H9 (cell line): ENCODE results near the gene RANGAP1. TPM values are rescaled to one million over a fixed set of nuclear protein-coding genes. Genes with fewer than 3 reads are reported as not detected.

Experiments used
- DNase-seq: peaks from one replicate; pipeline ENCODE4 v3.0.0-alpha.2; 2017
- H2AFZ ChIP-seq: one replicate; pipeline ENCODE4 v1.6.1; 2013; ENCODE audit warnings: mild to moderate bottlenecking, low read length, control low read depth, moderate library complexity
- H2AK5ac ChIP-seq: 2 replicates; pipeline ENCODE4 v1.6.1; 2013; ENCODE audit warnings: low read length, control low read depth, mixed read lengths; ENCODE audit not compliant: insufficient read length
- H2BK120ac ChIP-seq: one replicate; pipeline ENCODE4 v1.6.1; 2013; ENCODE audit warnings: low read depth, mild to moderate bottlenecking, low read length, control low read depth, inconsistent platforms; ENCODE audit not compliant: poor library complexity, severe bottlenecking
- H2BK12ac ChIP-seq: 2 replicates; pipeline ENCODE4 v1.6.1; 2013; ENCODE audit warnings: low read length, control low read depth, mixed read lengths, low read depth; ENCODE audit not compliant: insufficient read length
- H2BK15ac ChIP-seq: 2 replicates; pipeline ENCODE4 v1.6.1; 2013; ENCODE audit warnings: low read depth, low read length, control low read depth
- H2BK20ac ChIP-seq: one replicate; pipeline ENCODE4 v1.6.1; 2013; ENCODE audit warnings: low read depth, mild to moderate bottlenecking, low read length, control low read depth, inconsistent platforms; ENCODE audit not compliant: poor library complexity, severe bottlenecking
- H2BK5ac ChIP-seq: 2 replicates; pipeline ENCODE4 v1.6.1; 2013; ENCODE audit warnings: low read length, control low read depth, mixed read lengths; ENCODE audit not compliant: insufficient read length
- H3K14ac ChIP-seq: 2 replicates; pipeline ENCODE4 v1.6.1; 2013; ENCODE audit warnings: low read length, control low read depth; ENCODE audit not compliant: insufficient read depth
- H3K18ac ChIP-seq: 2 replicates; pipeline ENCODE4 v1.6.1; 2013; ENCODE audit warnings: low read depth, mild to moderate bottlenecking, mixed read lengths, low read length, control low read depth; ENCODE audit not compliant: insufficient read length
- H3K23ac ChIP-seq: 2 replicates; pipeline ENCODE4 v1.6.1; 2013; ENCODE audit warnings: low read length, control low read depth, mixed read lengths, low read depth; ENCODE audit not compliant: insufficient read length
- H3K23me2 ChIP-seq: 2 replicates; pipeline ENCODE4 v1.6.1; 2013; ENCODE audit warnings: low read depth, mild to moderate bottlenecking, mixed read lengths, low read length, control low read depth; ENCODE audit not compliant: insufficient read length, poor library complexity, severe bottlenecking
- H3K27ac ChIP-seq: 2 replicates; pipeline ENCODE4 v1.5.1; 2013; ENCODE audit warnings: low read length, control low read depth, mixed read lengths, low read depth; ENCODE audit not compliant: insufficient read length
- H3K27me3 ChIP-seq: 2 replicates; pipeline ENCODE4 v1.6.1; 2013; ENCODE audit warnings: low read length, control low read depth, inconsistent platforms; ENCODE audit not compliant: insufficient read depth
- H3K4ac ChIP-seq: 2 replicates; pipeline ENCODE4 v1.6.1; 2013; ENCODE audit warnings: low read depth, mild to moderate bottlenecking, control low read depth, inconsistent platforms, low read length, moderate library complexity
- H3K4me1 ChIP-seq: 2 replicates; pipeline ENCODE4 v1.6.1; 2013; ENCODE audit warnings: low read length, control low read depth, inconsistent platforms; ENCODE audit not compliant: insufficient read depth
- H3K4me2 ChIP-seq: 2 replicates; pipeline ENCODE4 v1.6.1; 2013; ENCODE audit warnings: low read length, control low read depth, mixed read lengths; ENCODE audit not compliant: insufficient read length, insufficient read depth
- H3K56ac ChIP-seq: 2 replicates; pipeline ENCODE4 v1.6.1; 2013; ENCODE audit warnings: low read depth, mild to moderate bottlenecking, mixed read lengths, low read length, control low read depth; ENCODE audit not compliant: insufficient read length
- H3K79me1 ChIP-seq: 2 replicates; pipeline ENCODE4 v1.6.1; 2013; ENCODE audit warnings: low read depth, mild to moderate bottlenecking, moderate library complexity, low read length, control low read depth, inconsistent platforms; ENCODE audit not compliant: insufficient read depth, poor library complexity, severe bottlenecking
- H3K79me2 ChIP-seq: 2 replicates; pipeline ENCODE4 v1.6.1; 2013; ENCODE audit warnings: low read length, control low read depth, inconsistent platforms; ENCODE audit not compliant: insufficient read depth
- H3K9ac ChIP-seq: 2 replicates; pipeline ENCODE4 v1.6.1; 2013; ENCODE audit warnings: low read length, control low read depth, mixed read lengths; ENCODE audit not compliant: insufficient read length; ENCODE audit errors: extremely low read depth
- H3K9me3 ChIP-seq: one replicate; pipeline ENCODE4 v1.6.1; 2013; ENCODE audit warnings: low read depth, low read length, inconsistent platforms; ENCODE audit not compliant: control insufficient read depth
- H3T11ph ChIP-seq: one replicate; pipeline ENCODE4 v1.6.1; 2013; ENCODE audit warnings: mild to moderate bottlenecking, low read length, control low read depth, inconsistent platforms
- H4K20me1 ChIP-seq: one replicate; pipeline ENCODE4 v1.6.1; 2013; ENCODE audit not compliant: control insufficient read depth, insufficient read length, insufficient read depth
- H4K5ac ChIP-seq: 2 replicates; pipeline ENCODE4 v1.6.1; 2013; ENCODE audit warnings: low read depth, mild to moderate bottlenecking, mixed read lengths, low read length, control low read depth; ENCODE audit not compliant: insufficient read length
- H4K8ac ChIP-seq: replicated peaks from 2 replicates; pipeline ENCODE4 v1.6.1; 2013; ENCODE audit warnings: low read length, control low read depth, mixed read lengths, low read depth; ENCODE audit not compliant: insufficient read length
- H4K91ac ChIP-seq: 2 replicates; pipeline ENCODE4 v1.6.1; 2013; ENCODE audit warnings: low read depth, mild to moderate bottlenecking, moderate library complexity, mixed read lengths, low read length, control low read depth; ENCODE audit not compliant: insufficient read length
- H3K27ac Mint-ChIP-seq, 3 experiments: 2 replicates in 2 of 3; 3 replicates in 1 of 3; pipeline ENCODE4 v1.8.0; 2020 to 2021; ENCODE audit warnings: mixed read lengths in 3 of 3, mild to moderate bottlenecking in 1 of 3, moderate library complexity in 1 of 3
- H3K27me3 Mint-ChIP-seq: 2 replicates; pipeline ENCODE4 v1.8.0; 2021; ENCODE audit warnings: low read depth, mild to moderate bottlenecking, moderate library complexity, mixed read lengths
- H3K36me3 Mint-ChIP-seq, 3 experiments: 2 replicates in 2 of 3; 3 replicates in 1 of 3; pipeline ENCODE4 v1.8.0; 2020 to 2021; ENCODE audit warnings: low read depth in 3 of 3, mixed read lengths in 3 of 3; ENCODE audit not compliant: insufficient read depth in 1 of 3
- H3K4me1 Mint-ChIP-seq, 2 experiments: 2 replicates each; pipeline ENCODE4 v1.8.0; 2020; ENCODE audit warnings: mixed read lengths in 2 of 2
- H3K4me3 Mint-ChIP-seq, 2 experiments: 2 replicates in 1 of 2; 3 replicates in 1 of 2; pipeline ENCODE4 v1.8.0; 2020 to 2021; ENCODE audit warnings: mild to moderate bottlenecking in 2 of 2, mixed read lengths in 2 of 2, moderate library complexity in 1 of 2
- H3K9me3 Mint-ChIP-seq, 2 experiments: 2 replicates in 1 of 2; 3 replicates in 1 of 2; pipeline ENCODE4 v1.8.0; 2020; ENCODE audit warnings: mild to moderate bottlenecking in 2 of 2, mixed read lengths in 2 of 2, moderate library complexity in 1 of 2
- CTCF ChIP-seq: fragments of 200-600 bp; sonication (generic); conservative IDR thresholded peaks from 3 replicates; pipeline ENCODE4 v1.8.0; 2021; ENCODE audit warnings: antibody characterized with exemption, mild to moderate bottlenecking
- WGBS: extraction: QIAGEN DNeasy Blood & Tissue Kit; methylation state at CpG from one replicate; pipeline ENCODE4 v1.1.7; 2013; ENCODE audit warnings: missing lambda C conversion rate, low lambda C conversion rate, mixed read lengths; ENCODE audit not compliant: insufficient read length; ENCODE audit errors: extremely low coverage; 5-methylcytosine and 5-hydroxymethylcytosine counted together
- total RNA-seq: library from RNA; stranded (reverse); gene quantifications from 2 replicates; pipeline ENCODE4 v1.2.1, GENCODE V29; 2021

The RANGAP1 gene
- total RNA-seq, 1 experiment from 2014 or later, result 130 TPM

- Histone ChIP-seq H3T11ph (no peak overlapping the region), H3K27ac (no peak overlapping the region), H4K5ac (no peak overlapping the region), H3K4me2 (no peak overlapping the region), H3K9me3 (no peaks in the 10 kb centered on the region), H3K9ac (no peak overlapping the region), H3K4me1 (no peaks in the 10 kb centered on the region), H4K20me1 (no peaks in the 10 kb centered on the region), H3K23me2 (no peaks in the 10 kb centered on the region), H2BK12ac (no peak overlapping the region), H3K18ac (no peak overlapping the region), H3K79me1 (no peaks in the 10 kb centered on the region), H3K23ac (no peak overlapping the region), H3K14ac (no peak overlapping the region), H2AK5ac (no peak overlapping the region), H3K4ac (no peak overlapping the region), H4K8ac (no peak overlapping the region), H2BK15ac (no peak overlapping the region), H2BK20ac (no peak overlapping the region), H3K56ac (no peak overlapping the region), H3K79me2 (no peaks in the 10 kb centered on the region), H2BK120ac (no peak overlapping the region), H2BK5ac (no peak overlapping the region), H4K91ac (no peak overlapping the region), H3K27me3 (no peaks in the 10 kb centered on the region), H2AFZ (no peak overlapping the region)
- no CpG with 5 or more reads among the region's 12 CpGs for WGBS
- no peak overlapping the region for H3K4me3 Mint-ChIP-seq
- no peaks in the 10 kb centered on the region for H3K27me3 Mint-ChIP-seq
- H3K4me1 Mint-ChIP-seq, result no peaks in the 10 kb centered on the region
- DNase-seq, result no peak
- H3K9me3 Mint-ChIP-seq, result no peaks in the 10 kb centered on the region
- no peak for TF ChIP-seq CTCF
- no peak overlapping the region for H3K27ac Mint-ChIP-seq
- H3K36me3 Mint-ChIP-seq, result peaks cover 32 to 87% (median 62%) of the 10 kb centered on the region in 3 experiments; a peak in 6 of 7 replicates
Measured at GRCh38 chr22:41250127-41250526, 35.9 kb downstream of the RANGAP1 start.
